HG02870 (cell line): ENCODE data around the gene SERPINB2.
"Not testable (repeated sequence)": the region's sequence is repeated elsewhere in the genome, so short reads cannot be mapped to it uniquely, and the experiment has no call there.

ENCODE experiments used
- ATAC-seq: cut with Tn5 transposase; IDR thresholded peaks from one replicate; pipeline ENCODE4 v1.9.1; 2021; ENCODE audit warnings: mild to moderate bottlenecking, moderate library complexity; ENCODE audit not compliant: unreplicated experiment

The SERPINB2 gene

DNA sequence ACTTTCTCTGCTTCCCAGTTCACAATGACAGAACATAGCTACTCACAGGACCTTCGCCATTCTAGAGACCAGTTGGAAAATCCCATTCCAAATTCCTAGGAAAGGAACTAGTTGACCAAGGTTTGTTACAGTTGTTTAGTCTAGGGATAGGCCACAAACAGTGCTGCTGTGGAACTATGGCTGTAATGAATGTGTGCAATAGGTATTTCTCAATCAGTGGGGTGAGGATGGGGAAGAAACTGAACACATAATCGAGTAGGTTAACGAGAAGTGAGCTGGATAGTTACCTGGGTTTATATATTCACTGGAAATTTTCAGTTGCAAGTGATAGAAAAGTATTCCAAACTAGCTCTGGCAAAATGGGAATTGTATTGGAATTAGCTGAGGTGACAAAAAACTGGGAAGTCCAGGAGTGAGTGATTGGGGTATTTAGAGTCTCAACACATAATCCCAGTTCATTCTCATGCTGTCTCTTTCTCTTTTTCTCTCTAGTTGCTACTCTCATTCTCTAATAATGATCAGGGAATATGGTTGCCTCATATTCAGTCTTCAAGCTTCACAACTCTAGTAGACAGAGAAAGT lies 43.4 kb downstream of the SERPINB2 start:
- no peak for ATAC-seq

DNA sequence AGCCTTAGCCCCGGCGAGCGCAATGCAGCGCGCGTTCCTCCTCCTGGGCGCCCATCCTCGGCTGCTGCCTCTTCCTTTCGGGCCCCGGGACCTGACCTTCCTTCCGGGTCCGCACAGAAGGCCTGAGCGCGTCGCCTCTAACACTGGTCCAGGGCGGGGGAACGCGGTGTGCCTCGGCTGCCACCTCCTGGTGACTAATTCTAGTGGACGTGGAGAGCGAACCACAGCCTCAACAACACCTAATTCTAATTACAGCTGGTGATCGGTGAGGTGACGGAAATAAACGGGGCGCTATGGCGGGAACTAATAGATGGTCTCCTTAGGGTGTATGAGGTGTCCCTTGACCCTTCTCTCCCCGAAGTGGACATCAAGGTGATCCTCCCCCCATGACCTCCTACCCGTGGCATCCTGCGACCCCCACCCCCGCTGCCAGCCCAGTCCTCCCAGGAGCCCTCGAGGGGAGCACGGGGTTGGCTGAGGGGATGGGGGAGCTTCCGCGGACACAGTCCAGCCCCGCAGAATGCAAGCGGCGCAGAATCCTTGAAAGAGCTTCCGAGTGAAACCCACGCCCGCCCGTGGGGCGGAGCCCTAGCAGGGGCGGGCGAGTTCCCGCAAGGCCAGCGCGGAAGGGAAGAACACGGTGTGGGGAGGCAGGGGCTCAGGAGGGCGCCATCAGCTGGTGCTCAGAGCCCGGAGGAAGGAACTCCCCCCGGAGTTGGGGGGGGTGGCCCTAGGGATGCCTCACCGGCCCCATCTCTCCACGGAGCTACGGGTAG lies 48.8 kb downstream of the SERPINB2 start:
- peak; percentile 95 for ATAC-seq

DNA sequence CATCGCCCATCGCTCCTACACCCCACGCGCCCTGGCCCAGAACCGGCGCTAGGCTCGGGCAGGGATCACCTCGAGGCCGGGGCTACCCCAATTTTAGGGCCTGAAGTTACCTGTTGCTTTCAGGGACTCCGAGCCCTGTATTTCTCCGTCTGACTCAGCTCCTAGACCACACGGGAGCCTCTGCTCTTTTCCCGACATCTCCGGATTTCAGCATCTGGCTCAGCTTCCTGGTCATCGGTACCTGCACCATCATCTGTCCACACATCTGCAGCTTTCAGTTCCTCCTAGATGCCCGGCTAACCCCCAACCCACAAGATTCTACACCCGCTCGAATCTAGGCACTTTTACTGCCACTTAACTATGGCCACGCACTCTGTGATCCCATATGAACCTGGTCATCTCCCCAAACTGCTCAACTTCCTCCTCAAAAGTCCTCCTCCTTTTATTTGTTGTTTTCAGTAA lies 49.5 kb downstream of the SERPINB2 start:
- peak; percentile 31 for ATAC-seq

GRCh38 chr18:63940008-63940407 lies 52.5 kb downstream of the SERPINB2 start:
- no peak for ATAC-seq

DNA sequence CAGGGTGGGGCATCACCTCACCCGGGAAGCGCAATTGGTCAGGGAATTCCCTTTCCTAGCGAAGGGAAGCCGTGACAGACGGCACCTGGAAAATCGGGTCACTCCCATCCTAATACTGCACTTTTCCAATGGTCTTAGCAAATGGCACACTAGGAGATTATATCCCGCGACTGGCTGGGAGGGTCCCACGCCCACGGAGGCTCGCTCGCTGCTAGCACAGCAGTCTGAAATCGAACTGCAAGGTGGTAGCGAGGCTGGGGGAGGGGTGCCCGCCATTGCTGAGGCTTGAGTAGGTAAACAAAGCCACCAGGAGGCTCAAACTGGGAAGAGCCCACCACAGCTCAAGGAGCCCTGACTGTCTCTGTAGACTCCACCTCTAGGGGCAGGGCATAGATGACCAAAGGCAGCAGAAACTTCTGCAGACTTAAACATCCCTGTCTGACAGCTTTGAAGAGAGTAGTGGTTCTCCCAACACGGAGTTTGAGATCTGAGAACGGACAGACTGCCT lies 53.1 kb downstream of the SERPINB2 start:
- not testable (repeated sequence) for ATAC-seq

- ATAC-seq = no peak
Observed at GRCh38 chr18:63947051-63947790, 59.7 kb downstream of the SERPINB2 start.

GRCh38 chr18:63949068-63949737 lies 61.7 kb downstream of the SERPINB2 start, which contains the start of gene HMSD:
Gene HMSD, plus strand, starts transcription at chr18:63949301. Its CDS starts 4,155 bp downstream, at chr18:63953456.
- peak; percentile 74 for ATAC-seq

GRCh38 chr18:63951302-63951705 lies 63.8 kb downstream of the SERPINB2 start:
- ATAC-seq = peak; percentile 57
